ENCODE results near the gene GZMM. TPM values are rescaled to one million over a fixed set of nuclear protein-coding genes. Genes with fewer than 3 reads are reported as not detected.

GZMM gene
- total RNA-seq, 4 donors from 2014 or later = 2.8 to 4.0 TPM; not detected in 2

GRCh38 chr19:558770-559439 lies 15.1 kb downstream of the GZMM start:
- H3K4me1 ChIP-seq = peaks cover 0 to 19% (median 0%) of the 10 kb centered on the region in 4 donors
- no peaks in the 10 kb centered on the region for H3K27me3 ChIP-seq
- H3K9me3 ChIP-seq = no peaks in the 10 kb centered on the region
- H3K36me3 ChIP-seq = no peaks in the 10 kb centered on the region
- H3K27ac ChIP-seq = peak overlapping the region in 2 of 4 donors; percentile 46 to 49
- no peak for DNase-seq
- H3K4me3 ChIP-seq = no peak overlapping the region
- TF ChIP-seq POLR2A (IDR thresholded peaks at IDR 0.05) = no peak
- TF ChIP-seq, protein P1, sequence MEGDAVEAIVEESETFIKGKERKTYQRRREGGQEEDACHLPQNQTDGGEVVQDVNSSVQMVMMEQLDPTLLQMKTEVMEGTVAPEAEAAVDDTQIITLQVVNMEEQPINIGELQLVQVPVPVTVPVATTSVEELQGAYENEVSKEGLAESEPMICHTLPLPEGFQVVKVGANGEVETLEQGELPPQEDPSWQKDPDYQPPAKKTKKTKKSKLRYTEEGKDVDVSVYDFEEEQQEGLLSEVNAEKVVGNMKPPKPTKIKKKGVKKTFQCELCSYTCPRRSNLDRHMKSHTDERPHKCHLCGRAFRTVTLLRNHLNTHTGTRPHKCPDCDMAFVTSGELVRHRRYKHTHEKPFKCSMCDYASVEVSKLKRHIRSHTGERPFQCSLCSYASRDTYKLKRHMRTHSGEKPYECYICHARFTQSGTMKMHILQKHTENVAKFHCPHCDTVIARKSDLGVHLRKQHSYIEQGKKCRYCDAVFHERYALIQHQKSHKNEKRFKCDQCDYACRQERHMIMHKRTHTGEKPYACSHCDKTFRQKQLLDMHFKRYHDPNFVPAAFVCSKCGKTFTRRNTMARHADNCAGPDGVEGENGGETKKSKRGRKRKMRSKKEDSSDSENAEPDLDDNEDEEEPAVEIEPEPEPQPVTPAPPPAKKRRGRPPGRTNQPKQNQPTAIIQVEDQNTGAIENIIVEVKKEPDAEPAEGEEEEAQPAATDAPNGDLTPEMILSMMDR (IDR thresholded peaks at IDR 0.05) = no peak

DNA sequence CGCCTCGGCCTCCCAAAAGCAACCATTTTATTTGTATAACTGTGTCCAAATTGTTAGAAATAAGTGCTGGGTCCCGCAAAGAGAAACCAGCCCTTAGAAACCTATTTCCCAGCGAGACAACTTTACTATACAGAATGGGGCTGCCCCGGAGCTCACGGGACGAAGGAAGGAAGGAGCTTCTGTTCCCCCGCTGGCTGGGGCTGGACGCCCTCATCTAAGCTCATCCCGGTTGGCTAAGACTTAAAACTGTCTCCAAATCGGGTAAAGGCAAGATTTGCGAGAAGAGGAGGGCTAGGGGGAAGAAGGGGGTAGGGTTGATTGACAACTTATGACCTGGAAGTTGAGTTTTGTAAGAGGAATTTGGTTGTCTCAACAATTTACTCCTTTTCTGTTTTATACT lies 16.3 kb downstream of the GZMM start:
- H3K27ac ChIP-seq = no peak overlapping the region
- TF ChIP-seq, protein P1 (IDR thresholded peaks at IDR 0.05) = no peak
- no peak for TF ChIP-seq POLR2A (IDR thresholded peaks at IDR 0.05)
- H3K4me3 ChIP-seq = no peak overlapping the region
- no peak for DNase-seq
- H3K27me3 ChIP-seq = no peaks in the 10 kb centered on the region
- peaks cover 0 to 19% (median 0%) of the 10 kb centered on the region in 4 donors for H3K4me1 ChIP-seq
- no peaks in the 10 kb centered on the region for H3K9me3 ChIP-seq
- no peaks in the 10 kb centered on the region for H3K36me3 ChIP-seq

DNA sequence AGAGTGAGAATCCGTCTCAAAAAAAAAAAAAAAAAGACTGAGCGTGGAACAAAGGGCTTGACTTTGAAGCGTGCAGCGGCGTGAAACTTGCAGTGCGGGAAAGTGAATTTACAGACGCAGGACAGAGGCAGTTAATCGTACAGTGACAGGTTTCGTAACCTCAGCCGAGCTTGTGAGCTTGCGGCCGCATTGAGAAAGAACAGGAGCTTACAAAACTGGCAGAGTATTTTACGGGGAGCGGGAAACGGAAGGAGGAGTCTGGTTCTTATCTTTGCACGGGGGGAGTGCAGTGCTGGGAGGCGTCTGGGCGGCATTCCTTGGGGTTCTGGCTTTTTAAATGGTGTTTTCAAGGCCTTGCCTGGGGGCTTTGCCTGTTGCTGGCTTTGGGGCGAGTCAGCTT lies 22.6 kb downstream of the GZMM start:
- TF ChIP-seq, protein P1 (IDR thresholded peaks at IDR 0.05) = no peak
- no peak for TF ChIP-seq POLR2A (IDR thresholded peaks at IDR 0.05)
- Histone ChIP-seq H3K27me3 (no peaks in the 10 kb centered on the region), H3K4me3 (no peak overlapping the region), H3K9me3 (no peaks in the 10 kb centered on the region), H3K36me3 (no peaks in the 10 kb centered on the region), H3K27ac (peak overlapping the region in 1 of 4 donors; percentile 39), H3K4me1 (peaks cover 0 to 7% (median 0%) of the 10 kb centered on the region in 4 donors)
- no peak for DNase-seq

DNA sequence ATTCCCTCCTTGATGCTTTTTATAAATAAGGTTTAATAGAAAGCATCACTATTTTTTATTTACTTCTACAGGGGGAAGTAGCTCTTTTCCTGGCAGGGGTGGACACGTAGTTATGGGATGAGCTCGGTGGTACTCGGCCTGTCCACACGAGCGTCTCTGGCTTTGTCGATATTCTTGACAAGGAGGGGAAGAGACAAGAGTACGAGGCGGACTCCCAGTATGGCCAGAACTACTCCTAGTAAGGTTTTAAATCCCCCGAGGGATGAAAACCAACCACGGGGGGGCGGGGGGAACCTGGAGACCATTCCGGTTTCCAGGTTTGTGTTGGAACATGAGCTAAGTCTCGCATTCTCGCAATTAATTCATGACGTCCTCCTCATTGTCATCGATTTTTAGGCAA lies 23.0 kb downstream of the GZMM start:
- H3K4me3 ChIP-seq = no peak overlapping the region
- H3K9me3 ChIP-seq = no peaks in the 10 kb centered on the region
- no peaks in the 10 kb centered on the region for H3K36me3 ChIP-seq
- H3K27me3 ChIP-seq = no peaks in the 10 kb centered on the region
- DNase-seq = no peak
- no peak for TF ChIP-seq POLR2A (IDR thresholded peaks at IDR 0.05)
- TF ChIP-seq, protein P1 (IDR thresholded peaks at IDR 0.05) = no peak
- peak overlapping the region in 1 of 4 donors; percentile 39 for H3K27ac ChIP-seq
- H3K4me1 ChIP-seq = peaks cover 0 to 10% (median 0%) of the 10 kb centered on the region in 4 donors

DNA sequence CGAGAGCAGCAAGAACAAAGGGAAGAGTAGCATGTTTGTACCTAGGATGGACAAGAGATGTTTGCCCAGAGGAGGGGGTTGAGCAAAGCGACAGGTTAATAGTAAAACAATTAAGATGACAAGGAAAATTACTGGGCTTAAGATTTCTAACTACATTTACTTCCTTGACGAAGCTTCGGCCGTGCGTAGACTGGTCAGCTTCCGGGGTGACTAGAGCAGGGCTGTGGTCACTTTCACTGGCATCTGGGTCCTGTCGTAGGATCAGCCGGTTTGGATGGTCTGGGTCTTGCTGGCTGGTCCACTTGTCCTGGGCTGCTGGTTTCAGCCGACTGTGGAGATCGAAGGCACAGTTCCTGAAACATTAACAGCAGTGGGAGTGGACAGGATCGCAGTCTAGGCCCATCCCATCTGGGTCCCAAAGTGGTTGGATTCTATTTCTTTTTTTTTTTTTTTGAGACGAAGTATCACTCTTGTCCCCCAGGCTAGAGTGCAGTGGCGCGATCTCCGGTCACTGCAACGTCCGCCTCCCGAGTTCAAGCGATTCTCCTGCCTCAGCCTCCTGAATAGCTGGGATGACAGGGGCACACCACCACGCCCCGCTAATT lies 23.5 kb downstream of the GZMM start:
- TF ChIP-seq, protein P1 (IDR thresholded peaks at IDR 0.05) = no peak
- no peak for TF ChIP-seq POLR2A (IDR thresholded peaks at IDR 0.05)
- no peak for DNase-seq
- H3K9me3 ChIP-seq = no peaks in the 10 kb centered on the region
- no peak overlapping the region for H3K4me3 ChIP-seq
- no peaks in the 10 kb centered on the region for H3K27me3 ChIP-seq
- H3K27ac ChIP-seq = no peak overlapping the region
- H3K4me1 ChIP-seq = peaks cover 0 to 10% (median 0%) of the 10 kb centered on the region in 4 donors
- H3K36me3 ChIP-seq = no peaks in the 10 kb centered on the region

Data from Peyer's patch (tissue), 4 donors.